CD4-positive, alpha-beta T cell treated with Interleukin-6 for 4 hours (primary cell): Measurements from ENCODE around the gene FARP1.
"Not testable (repeated sequence)": the region's sequence is repeated elsewhere in the genome, so short reads cannot be mapped to it uniquely, and the experiment has no call there.

Experiments used
- DNase-seq: peaks from one replicate; pipeline ENCODE4 v3.0.0-alpha.2; 2020; ENCODE audit warnings: mixed read lengths

FARP1 gene

GRCh38 chr13:98406971-98407370 is 264.1 kb downstream of the FARP1 start:
- no peak for DNase-seq

- no peak for DNase-seq
Observed at GRCh38 chr13:98407575-98407974, 264.7 kb downstream of the FARP1 start.

- no peak for DNase-seq
Observed at GRCh38 chr13:98409281-98409680, 266.4 kb downstream of the FARP1 start.

DNA sequence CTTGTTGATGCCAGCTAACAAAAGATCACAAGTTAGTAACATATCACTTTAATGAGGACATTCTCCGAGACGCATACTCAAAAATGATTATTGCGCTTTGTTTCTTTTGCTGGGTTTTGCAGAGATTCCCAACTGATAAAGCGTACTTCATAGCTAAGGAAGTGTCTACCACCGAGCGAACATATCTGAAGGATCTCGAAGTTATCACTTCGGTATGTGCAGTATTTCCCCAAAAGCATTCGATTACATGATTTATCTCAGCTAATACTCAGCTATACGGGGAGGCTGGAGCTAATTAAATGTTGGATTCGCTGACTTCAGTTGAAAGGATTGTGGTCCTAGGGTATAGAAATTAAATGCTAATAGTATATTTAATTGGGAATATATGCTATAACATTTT is 267.7 kb downstream of the FARP1 start:
- DNase-seq: no peak

DNA sequence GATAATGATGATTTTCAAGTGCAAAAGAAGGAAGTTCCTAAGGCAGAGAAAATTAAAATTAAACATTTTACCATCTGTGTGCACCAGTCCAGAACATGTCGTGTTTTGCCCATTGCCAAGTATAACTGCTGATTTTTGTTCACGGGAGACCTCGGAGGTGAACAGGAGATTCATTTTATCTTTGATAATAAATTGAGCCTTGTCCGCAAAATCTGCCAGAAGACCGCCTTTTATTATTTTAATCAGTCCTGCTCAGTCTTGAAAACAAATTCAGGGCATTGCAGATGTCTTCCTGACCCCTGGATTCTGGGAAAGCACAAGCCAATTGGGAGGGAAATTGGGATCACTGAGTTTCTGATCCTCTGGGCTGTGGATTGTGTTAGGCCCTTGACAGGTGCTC is 268.1 kb downstream of the FARP1 start:
- no peak for DNase-seq

DNA sequence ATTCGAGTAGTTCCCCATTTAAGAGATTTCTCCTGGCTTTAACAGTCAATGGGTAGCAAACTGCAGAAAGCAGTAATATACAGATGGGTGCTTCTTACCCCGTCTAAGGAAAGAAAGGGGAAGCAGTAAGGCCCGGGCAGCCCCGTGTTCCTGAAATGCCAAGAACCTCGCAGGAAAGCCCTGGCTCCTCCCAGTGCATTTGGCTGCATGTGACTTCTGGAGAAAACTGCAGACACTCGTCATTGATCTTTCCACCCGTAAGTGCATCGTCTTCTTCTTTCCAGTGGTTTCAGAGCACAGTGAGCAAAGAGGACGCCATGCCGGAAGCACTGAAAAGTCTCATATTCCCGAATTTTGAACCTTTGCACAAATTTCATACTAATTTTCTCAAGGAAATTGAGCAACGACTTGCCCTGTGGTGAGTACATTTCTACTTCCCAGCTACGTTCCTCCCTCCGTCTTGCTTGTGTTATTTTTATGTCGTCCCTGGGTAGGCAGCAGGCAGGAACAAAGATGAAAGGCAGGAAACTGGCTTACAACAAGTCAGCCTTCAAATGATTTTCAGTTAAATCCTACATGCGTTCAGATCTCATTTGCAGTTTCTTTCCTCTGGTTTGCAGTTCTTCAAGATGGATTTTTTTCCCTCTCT is 268.8 kb downstream of the FARP1 start:
- DNase-seq: peak; percentile 25

DNA sequence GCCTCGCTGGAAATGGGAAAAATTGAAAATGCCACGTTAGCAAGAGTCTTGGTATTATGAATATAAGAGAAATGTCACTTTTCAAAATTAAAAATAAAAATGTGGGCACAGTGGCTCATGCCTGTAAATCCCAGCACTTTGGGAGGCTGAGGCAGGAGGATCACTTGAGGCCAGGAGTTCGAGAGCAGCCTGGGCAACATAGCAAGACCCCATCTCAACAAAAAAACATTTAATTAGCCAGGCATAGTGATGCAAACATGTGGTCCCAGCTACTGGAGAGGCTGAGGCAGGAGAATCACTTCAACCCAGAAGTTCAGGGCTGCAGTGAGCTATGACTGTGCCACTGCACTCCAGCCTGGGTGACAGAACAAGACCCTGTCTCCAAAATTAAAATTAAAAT is 270.4 kb downstream of the FARP1 start:
- not testable (repeated sequence) for DNase-seq

GRCh38 chr13:98413796-98414195 is 270.9 kb downstream of the FARP1 start:
- no peak for DNase-seq

DNA sequence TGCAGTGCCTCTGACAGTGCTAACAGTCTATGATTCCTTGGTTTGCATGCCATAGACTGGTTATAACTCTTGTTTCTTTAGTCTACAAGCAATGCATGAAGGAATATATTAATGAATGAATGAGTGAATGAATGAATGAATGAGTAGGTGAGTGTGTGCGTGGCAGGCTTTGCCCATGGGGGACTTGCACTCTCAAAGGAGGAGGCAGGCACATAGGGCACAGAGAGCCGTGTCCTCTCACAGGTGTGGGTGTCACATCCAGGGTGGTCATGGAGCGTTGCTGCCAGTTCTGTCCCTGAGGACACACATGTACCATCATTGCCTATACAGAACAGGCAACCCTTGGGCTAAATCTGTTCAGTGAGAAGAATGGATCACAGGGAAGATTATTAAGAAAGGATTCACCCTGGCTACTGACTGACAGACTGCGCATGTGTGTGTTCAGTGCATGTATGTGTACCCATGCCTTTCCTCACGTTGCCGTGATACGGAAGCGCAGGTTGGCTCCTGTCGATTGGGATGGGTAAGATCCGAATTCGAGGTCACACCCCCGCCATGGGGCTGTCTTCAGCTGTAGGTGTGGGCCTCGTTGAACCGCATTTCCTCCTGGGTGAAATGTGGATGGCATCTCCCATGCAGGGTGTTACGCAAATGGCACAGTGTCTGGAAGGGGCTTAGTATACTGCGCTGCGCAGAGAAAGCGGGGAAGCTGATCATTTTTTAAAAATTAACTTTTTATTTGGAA is 272.6 kb downstream of the FARP1 start:
- no peak for DNase-seq

GRCh38 chr13:98416408-98416807 is 273.5 kb downstream of the FARP1 start:
- no peak for DNase-seq

DNA sequence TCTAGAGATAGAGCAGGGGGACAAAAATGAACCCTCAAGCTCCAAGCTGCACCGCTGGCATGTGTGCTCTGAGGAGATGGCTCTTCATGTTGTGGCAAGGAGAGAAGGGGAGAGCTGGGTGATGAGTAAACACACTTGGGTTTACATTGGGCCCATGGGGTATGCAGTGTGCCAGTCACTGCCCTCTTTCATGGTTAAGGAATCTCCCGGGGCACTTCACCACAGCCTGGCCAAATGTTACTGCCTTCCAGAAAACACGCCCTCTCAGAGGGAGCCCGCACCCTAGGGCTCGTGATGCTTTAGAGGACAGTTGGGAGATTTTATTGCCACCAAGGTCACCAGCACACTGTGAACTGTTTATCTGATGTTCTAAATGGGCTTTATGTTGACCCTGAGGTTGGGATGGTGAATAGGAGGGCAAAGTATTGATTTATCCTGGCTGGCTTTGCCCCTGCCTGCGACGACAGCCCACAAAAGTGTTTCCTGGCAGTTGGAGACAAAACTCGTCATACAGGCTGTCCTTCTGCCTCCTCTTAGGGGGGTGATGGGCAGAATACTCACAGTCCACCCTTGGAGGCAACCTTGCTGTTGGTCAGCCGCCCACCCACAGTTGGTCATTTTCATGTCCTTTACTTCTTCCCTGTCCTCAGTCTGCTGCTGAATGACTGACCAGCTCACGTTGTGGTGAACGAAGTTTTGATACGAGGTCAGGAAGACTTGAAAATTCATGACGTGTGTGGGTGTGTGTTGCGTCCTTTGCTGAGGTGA is 277.1 kb downstream of the FARP1 start:
- no peak for DNase-seq

DNA sequence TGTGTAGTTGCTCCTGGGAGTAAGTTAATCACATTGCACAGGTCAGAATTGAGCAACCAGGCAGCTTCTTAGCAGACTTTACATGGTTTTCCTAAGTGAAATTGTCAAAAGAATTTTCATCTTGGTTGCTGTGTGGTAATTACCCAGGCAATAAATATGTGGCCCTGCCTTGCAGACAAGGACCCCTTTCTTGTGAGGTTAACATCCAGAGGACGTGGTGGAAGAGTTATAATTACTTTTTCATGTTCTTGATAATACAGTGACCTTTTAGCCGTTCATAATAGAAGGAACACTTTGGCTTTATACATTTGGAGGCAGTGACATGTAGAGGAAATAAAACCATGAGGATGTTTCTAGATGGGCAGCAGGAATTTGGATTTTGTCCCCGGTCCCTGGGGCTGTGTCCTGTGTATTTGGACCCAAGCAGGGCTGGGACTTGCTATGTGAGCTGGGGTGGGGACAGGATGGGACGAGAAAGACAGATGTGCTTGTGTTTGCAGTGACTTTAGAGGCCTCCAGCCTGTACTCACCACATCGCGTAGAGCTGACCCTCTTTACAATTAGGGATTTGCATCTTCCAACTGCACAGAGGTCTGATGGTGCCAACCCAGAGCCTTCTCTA is 277.8 kb downstream of the FARP1 start:
- DNase-seq: no peak

GRCh38 chr13:98422046-98422445 is 279.2 kb downstream of the FARP1 start:
- DNase-seq: no peak

GRCh38 chr13:98423417-98423816 is 280.5 kb downstream of the FARP1 start:
- no peak for DNase-seq

DNA sequence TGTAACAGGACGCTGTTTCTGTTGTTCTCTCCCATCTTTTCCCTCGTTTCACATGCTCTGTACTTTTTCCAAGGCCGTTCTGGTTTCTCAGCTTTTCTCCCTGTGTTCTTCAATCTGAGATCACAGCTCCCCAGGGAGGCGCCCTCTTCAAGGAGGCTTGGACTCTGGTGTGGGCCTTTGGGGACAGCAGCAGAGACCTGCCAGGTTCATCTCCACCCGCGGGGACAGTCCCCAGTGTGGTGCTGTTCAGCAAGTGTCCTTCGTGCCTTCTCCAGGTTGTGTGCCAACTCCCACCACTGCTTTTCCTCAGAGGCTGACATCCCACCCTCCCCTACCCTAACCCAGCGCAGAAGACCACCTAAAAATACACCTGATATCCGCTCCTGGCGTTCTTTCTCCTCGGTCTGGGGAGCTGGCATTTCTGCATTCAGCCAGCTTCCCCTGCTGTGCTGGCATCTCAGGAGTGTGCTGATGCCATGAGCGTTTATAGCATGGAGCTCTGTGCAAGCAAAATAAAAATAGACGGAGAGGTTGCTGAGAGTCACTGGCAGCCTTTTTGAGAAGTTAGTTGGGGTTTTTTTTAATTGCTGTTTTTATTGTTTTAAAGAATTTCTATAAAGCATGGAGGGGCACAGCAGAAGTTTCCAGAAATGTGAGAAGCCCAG is 284.6 kb downstream of the FARP1 start:
- DNase-seq: no peak

GRCh38 chr13:98428256-98428966 is 285.5 kb downstream of the FARP1 start:
- no peak for DNase-seq

- no peak for DNase-seq
Observed at GRCh38 chr13:98429081-98429480, 286.2 kb downstream of the FARP1 start.

- DNase-seq: no peak
Observed at GRCh38 chr13:98429531-98429930, 286.6 kb downstream of the FARP1 start.

GRCh38 chr13:98429977-98430736 is 287.3 kb downstream of the FARP1 start:
- DNase-seq: no peak

GRCh38 chr13:98432638-98433037 is 289.7 kb downstream of the FARP1 start:
- DNase-seq: no peak

DNA sequence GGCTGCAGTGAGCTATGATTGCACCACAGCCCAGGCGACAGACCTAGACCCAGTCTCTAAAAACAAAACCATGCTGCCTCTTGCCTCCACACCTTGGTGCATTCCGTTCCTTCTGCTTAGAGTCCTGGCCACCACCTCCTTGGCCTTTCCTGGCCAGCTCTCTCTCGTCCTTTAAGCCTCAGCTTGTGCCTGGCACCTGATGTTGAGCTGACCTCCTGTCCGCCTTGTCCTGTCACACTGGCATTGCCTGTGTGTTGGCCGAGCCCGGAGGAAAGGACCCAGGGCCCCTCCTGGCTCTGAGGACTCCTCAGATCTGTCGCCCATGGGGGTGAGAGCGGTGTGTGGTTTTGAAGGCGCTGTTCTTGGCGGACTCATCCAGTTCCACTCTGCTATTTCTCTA is 290.8 kb downstream of the FARP1 start:
- no peak for DNase-seq
